Measurements from ENCODE around the gene TMOD3. TPM values are rescaled to one million over a fixed set of nuclear protein-coding genes. Genes with fewer than 3 reads are reported as not detected.

Gene TMOD3
- total and polyA plus RNA-seq, 4 donors: 7.2 to 23.9 (median 14.1) TPM

DNA sequence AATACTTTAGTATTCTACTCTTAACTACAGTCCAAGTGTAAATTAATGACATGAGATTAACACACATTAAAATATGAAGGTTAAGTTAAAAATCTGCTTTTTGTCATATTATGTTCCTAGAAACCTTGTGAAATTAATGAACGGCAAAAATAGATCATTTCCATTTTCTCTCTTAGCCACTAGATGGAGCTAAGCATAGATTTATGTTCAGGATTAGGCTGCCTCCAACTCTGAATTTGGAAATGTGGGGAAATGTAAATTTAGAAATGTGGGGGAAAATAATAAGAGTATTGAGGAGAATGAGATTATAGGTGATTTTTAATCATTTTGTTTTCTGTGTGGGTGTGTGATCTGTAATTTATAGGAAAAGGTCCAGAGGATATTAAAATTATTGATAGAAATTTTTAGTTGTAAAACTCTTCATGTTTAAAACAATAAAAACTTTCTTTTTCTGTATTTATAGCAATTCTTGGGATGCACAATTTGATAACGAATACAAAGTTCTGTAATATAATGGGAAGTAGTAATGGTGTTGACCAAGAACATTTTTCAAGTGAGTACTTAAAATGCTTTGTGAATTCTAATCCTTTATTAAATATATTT is 59.2 kb downstream of the TMOD3 start:
- H3K9ac ChIP-seq (ENCODE audit: low read depth in 1 of 2, low read length in 2 of 2): peak overlapping the region in 1 of 2 donors; percentile 52
- H3K27me3 ChIP-seq (ENCODE audit: control insufficient read depth in 4 of 4, insufficient read depth in 4 of 4, low read length in 3 of 4): no peaks in the 10 kb centered on the region
- peak overlapping the region in 1 of 2 donors; percentile 43 for H3K27ac ChIP-seq (ENCODE audit: low read depth in 1 of 2, low read length in 2 of 2)
- peaks cover 0 to 2% (median under 1%) of the 10 kb centered on the region in 4 donors for H3K36me3 ChIP-seq (ENCODE audit: control insufficient read depth in 4 of 4, insufficient read depth in 3 of 4, low read depth in 1 of 4, low read length in 3 of 4)
- no peak for TF ChIP-seq GABPA (IDR thresholded peaks at IDR 0.05 in 1 of 2, conservative IDR thresholded peaks at IDR 0.05 in 1 of 2)
- TF ChIP-seq, protein P1, sequence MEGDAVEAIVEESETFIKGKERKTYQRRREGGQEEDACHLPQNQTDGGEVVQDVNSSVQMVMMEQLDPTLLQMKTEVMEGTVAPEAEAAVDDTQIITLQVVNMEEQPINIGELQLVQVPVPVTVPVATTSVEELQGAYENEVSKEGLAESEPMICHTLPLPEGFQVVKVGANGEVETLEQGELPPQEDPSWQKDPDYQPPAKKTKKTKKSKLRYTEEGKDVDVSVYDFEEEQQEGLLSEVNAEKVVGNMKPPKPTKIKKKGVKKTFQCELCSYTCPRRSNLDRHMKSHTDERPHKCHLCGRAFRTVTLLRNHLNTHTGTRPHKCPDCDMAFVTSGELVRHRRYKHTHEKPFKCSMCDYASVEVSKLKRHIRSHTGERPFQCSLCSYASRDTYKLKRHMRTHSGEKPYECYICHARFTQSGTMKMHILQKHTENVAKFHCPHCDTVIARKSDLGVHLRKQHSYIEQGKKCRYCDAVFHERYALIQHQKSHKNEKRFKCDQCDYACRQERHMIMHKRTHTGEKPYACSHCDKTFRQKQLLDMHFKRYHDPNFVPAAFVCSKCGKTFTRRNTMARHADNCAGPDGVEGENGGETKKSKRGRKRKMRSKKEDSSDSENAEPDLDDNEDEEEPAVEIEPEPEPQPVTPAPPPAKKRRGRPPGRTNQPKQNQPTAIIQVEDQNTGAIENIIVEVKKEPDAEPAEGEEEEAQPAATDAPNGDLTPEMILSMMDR (IDR thresholded peaks at IDR 0.05; ENCODE audit: low read depth, low read length, missing input control): peak; percentile 65
- no peak for TF ChIP-seq FOXA1 (IDR thresholded peaks at IDR 0.05)
- TF ChIP-seq FOXA2 (IDR thresholded peaks at IDR 0.05): no peak
- peak; percentile 75 to 84 for TF ChIP-seq RAD21 (IDR thresholded peaks at IDR 0.05)
- peak in 1 of 2 donors; percentile 27 for TF ChIP-seq JUND (IDR thresholded peaks at IDR 0.05)
- no peak for TF ChIP-seq MAX (IDR thresholded peaks at IDR 0.05)
- TF ChIP-seq, protein P2, sequence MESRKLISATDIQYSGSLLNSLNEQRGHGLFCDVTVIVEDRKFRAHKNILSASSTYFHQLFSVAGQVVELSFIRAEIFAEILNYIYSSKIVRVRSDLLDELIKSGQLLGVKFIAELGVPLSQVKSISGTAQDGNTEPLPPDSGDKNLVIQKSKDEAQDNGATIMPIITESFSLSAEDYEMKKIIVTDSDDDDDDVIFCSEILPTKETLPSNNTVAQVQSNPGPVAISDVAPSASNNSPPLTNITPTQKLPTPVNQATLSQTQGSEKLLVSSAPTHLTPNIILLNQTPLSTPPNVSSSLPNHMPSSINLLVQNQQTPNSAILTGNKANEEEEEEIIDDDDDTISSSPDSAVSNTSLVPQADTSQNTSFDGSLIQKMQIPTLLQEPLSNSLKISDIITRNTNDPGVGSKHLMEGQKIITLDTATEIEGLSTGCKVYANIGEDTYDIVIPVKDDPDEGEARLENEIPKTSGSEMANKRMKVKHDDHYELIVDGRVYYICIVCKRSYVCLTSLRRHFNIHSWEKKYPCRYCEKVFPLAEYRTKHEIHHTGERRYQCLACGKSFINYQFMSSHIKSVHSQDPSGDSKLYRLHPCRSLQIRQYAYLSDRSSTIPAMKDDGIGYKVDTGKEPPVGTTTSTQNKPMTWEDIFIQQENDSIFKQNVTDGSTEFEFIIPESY (IDR thresholded peaks at IDR 0.05): no peak
- TF ChIP-seq, protein P3, sequence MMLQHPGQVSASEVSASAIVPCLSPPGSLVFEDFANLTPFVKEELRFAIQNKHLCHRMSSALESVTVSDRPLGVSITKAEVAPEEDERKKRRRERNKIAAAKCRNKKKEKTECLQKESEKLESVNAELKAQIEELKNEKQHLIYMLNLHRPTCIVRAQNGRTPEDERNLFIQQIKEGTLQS (IDR thresholded peaks at IDR 0.05): no peak
- no peak for TF ChIP-seq YY1 (IDR thresholded peaks at IDR 0.05)
- H3K4me1 ChIP-seq (ENCODE audit: control insufficient read depth in 4 of 4, insufficient read depth in 4 of 4, low read length in 3 of 4): peaks cover 0 to 5% (median 3%) of the 10 kb centered on the region in 4 donors
- no peaks in the 10 kb centered on the region for H3K9me3 ChIP-seq (ENCODE audit: control insufficient read depth in 4 of 4, low read length in 3 of 4)
- 17% methylated on average over 2 of the region's 2 CpGs for WGBS
- DNase-seq (ENCODE audit: low spot score): no peak
- H3K4me3 ChIP-seq (ENCODE audit: low read depth in 1 of 3, low read length in 3 of 3): no peak overlapping the region

- TF ChIP-seq REST (IDR thresholded peaks at IDR 0.05) (no peak), FOXA2 (IDR thresholded peaks at IDR 0.05) (no peak)
- Histone ChIP-seq H3K4me3 (ENCODE audit: low read depth in 1 of 3, low read length in 3 of 3) (no peak overlapping the region), H3K9me3 (ENCODE audit: control insufficient read depth in 4 of 4, low read length in 3 of 4) (no peaks in the 10 kb centered on the region), H3K4me1 (ENCODE audit: control insufficient read depth in 4 of 4, insufficient read depth in 4 of 4, low read length in 3 of 4) (peaks cover 0 to 5% (median 3%) of the 10 kb centered on the region in 4 donors), H3K36me3 (ENCODE audit: control insufficient read depth in 4 of 4, insufficient read depth in 3 of 4, low read depth in 1 of 4, low read length in 3 of 4) (peaks cover under 1 to 6% (median 2%) of the 10 kb centered on the region in 4 donors), H3K27ac (ENCODE audit: low read depth in 1 of 2, low read length in 2 of 2) (no peak overlapping the region), H3K27me3 (ENCODE audit: control insufficient read depth in 4 of 4, insufficient read depth in 4 of 4, low read length in 3 of 4) (no peaks in the 10 kb centered on the region), H3K9ac (ENCODE audit: low read depth in 1 of 2, low read length in 2 of 2) (no peak overlapping the region)
- WGBS: 97% methylated on average over 2 of the region's 2 CpGs
- DNase-seq (ENCODE audit: low spot score): no peak
These were observed 60.0 kb downstream of the TMOD3 start for GRCh38 chr15:51889486-51889885.

All from liver (tissue), 9 donors.